ENCODE measurements around the gene HCCS. TPM values are rescaled to one million over a fixed set of nuclear protein-coding genes. Genes with fewer than 3 reads are reported as not detected.

Gene HCCS
- total and polyA plus RNA-seq, 2 donors (not counting 3 experiments of a cell fraction or from before 2014, with no cell fraction given), result 16.9 to 39.3 TPM

DNA sequence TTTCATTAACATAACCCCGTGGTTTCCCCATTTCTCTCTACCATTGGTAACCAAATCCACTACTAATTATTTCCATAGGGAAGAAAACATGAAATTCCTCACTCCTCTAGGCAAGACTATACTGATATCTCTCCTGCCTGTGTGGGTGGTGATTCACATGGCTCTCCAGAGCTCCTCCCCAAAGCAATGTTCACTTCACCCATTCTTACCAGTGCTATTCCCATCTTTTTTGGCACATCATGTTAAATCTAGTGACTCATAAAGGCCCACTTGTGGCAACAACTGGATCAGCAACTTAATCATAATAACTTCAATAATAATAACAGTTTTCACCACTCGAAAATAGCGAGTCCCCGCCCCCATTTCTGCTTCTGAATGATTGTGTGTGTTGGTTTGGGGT, 6.1 kb upstream of the HCCS start:
- no peaks in the 10 kb centered on the region for H3K9me3 ChIP-seq (replicated peaks; ENCODE audit: control insufficient read depth, insufficient read depth, low read length)
- H3K4me1 ChIP-seq (ENCODE audit: control insufficient read depth, extremely low read depth, insufficient read depth, low read length), result peaks cover 5% of the 10 kb centered on the region
- no TSS peak for BruUV-seq (replicated peaks)
- ChIA-PET CTCF (interaction anchor here (1.9 kb wide), 1 partner anchor 915 kb away, joined by 6 read pairs; no protein-coding TSS in a partner anchor), POLR2A (no interaction called here)
- H3K36me3 ChIP-seq (ENCODE audit: control insufficient read depth in 2 of 2, extremely low read depth in 1 of 2, insufficient read depth in 2 of 2, low read length in 2 of 2), result no peaks in the 10 kb centered on the region
- FAIRE-seq (no peak), DNase-seq (ENCODE audit: low read depth, low spot score) (peak; percentile 1)
- TF ChIP-seq GATA2 (IDR thresholded peaks at IDR 0.05; ENCODE audit: insufficient read depth, insufficient read length, low read depth, low read length) (no peak), JUN (IDR thresholded peaks at IDR 0.05; ENCODE audit: borderline replicate concordance, insufficient read depth, insufficient read length, low read depth) (no peak), FOS (IDR thresholded peaks at IDR 0.05; ENCODE audit: borderline replicate concordance, insufficient read depth, low read length) (no peak), EZH2 (IDR thresholded peaks at IDR 0.05; ENCODE audit: borderline replicate concordance, low read depth, low read length, severe bottlenecking) (no peak)
- H3K27ac ChIP-seq (ENCODE audit: insufficient read depth, low read depth, low read length), result no peak overlapping the region
- no peaks in the 10 kb centered on the region for H3K27me3 ChIP-seq (ENCODE audit: control insufficient read depth in 2 of 2, insufficient read depth in 2 of 2, low read length in 2 of 2)
- H3K9me1 ChIP-seq (replicated peaks; ENCODE audit: control insufficient read depth, extremely low read depth, insufficient read depth, low read length), result no peaks in the 10 kb centered on the region
- dilution Hi-C loops (cut with MboI; ENCODE audit: extremely low pct_ligation_motif_present, low sequenced_read_pairs) (no loop called here), intact Hi-C loops (cut with micrococcal nuclease) (no loop called here)
- H3K4me2 ChIP-seq (ENCODE audit: insufficient read depth, low read length), result no peak overlapping the region
- no peak overlapping the region for H3K9ac ChIP-seq (replicated peaks; ENCODE audit: extremely low read depth, insufficient read depth, low read length)
- no peak overlapping the region for H2AFZ ChIP-seq (ENCODE audit: low read depth, low read length)
- H3K4me3 ChIP-seq (replicated peaks in 1 of 3; ENCODE audit: insufficient read depth in 1 of 3, low read depth in 1 of 3, low read length in 3 of 3), result no peak overlapping the region
- no peaks in the 10 kb centered on the region for H3K79me2 ChIP-seq (ENCODE audit: control insufficient read depth, insufficient read depth, low read length)
- H4K20me1 ChIP-seq (replicated peaks; ENCODE audit: control insufficient read depth, extremely low read depth, insufficient read depth, low read length), result no peaks in the 10 kb centered on the region

DNA sequence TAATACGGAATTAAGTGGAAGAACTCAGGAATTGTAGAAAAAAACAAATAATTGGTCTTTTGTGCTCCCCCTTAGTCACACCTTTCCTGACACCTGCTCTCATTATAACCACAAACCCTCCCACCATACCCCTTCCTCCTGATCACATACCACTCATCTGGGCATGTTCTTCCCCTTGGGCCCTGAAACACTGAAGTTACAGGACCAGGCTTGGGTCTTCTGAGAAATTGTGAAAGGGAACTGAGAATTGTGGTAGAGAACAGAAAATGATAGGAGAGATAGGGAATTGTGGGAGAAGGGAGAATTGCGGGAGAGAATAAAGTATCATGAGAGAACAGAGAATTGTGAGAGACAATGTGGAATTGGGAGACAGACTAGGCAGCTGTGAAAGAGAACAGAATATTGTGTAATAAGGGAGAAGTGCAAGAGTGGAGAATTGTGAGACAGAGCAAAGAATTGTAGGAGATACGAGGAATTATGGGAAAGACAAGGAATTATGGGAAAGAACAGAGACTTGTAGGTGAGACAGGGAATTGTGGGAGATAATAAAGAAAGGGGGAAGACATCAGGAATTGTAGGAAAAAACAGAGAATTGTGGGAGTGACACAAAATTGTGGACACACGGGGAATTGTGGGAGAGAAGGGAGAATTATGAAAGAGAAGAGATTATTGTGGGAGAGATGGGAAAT, 2.7 kb upstream of the HCCS start:
- POLR2A ChIA-PET, result no interaction called here

More for the DNA sequence above, 2.7 kb upstream of the HCCS start:
- Histone ChIP-seq H2AFZ (ENCODE audit: low read depth, low read length) (no peak overlapping the region), H3K9me1 (replicated peaks; ENCODE audit: control insufficient read depth, extremely low read depth, insufficient read depth, low read length) (no peaks in the 10 kb centered on the region), H3K4me1 (ENCODE audit: control insufficient read depth, extremely low read depth, insufficient read depth, low read length) (peaks cover 20% of the 10 kb centered on the region), H3K79me2 (ENCODE audit: control insufficient read depth, insufficient read depth, low read length) (peaks cover 19% of the 10 kb centered on the region), H4K20me1 (replicated peaks; ENCODE audit: control insufficient read depth, extremely low read depth, insufficient read depth, low read length) (no peaks in the 10 kb centered on the region), H3K4me2 (ENCODE audit: insufficient read depth, low read length) (no peak overlapping the region), H3K27me3 (ENCODE audit: control insufficient read depth in 2 of 2, insufficient read depth in 2 of 2, low read length in 2 of 2) (no peaks in the 10 kb centered on the region), H3K36me3 (ENCODE audit: control insufficient read depth in 2 of 2, extremely low read depth in 1 of 2, insufficient read depth in 2 of 2, low read length in 2 of 2) (no peaks in the 10 kb centered on the region), H3K9me3 (replicated peaks; ENCODE audit: control insufficient read depth, insufficient read depth, low read length) (no peaks in the 10 kb centered on the region), H3K27ac (ENCODE audit: insufficient read depth, low read depth, low read length) (no peak overlapping the region), H3K4me3 (replicated peaks in 1 of 3; ENCODE audit: insufficient read depth in 1 of 3, low read depth in 1 of 3, low read length in 3 of 3) (no peak overlapping the region), H3K9ac (replicated peaks; ENCODE audit: extremely low read depth, insufficient read depth, low read length) (no peak overlapping the region)
- no TSS peak for BruUV-seq (replicated peaks)
- TF ChIP-seq JUN (IDR thresholded peaks at IDR 0.05; ENCODE audit: borderline replicate concordance, insufficient read depth, insufficient read length, low read depth) (no peak), MYC (IDR thresholded peaks at IDR 0.05; ENCODE audit: low read depth, low read length) (no peak), FOS (IDR thresholded peaks at IDR 0.05; ENCODE audit: borderline replicate concordance, insufficient read depth, low read length) (no peak), GATA2 (IDR thresholded peaks at IDR 0.05; ENCODE audit: insufficient read depth, insufficient read length, low read depth, low read length) (no peak), POLR2A (IDR thresholded peaks at IDR 0.05; ENCODE audit: low read depth, low read length) (no peak), POLR2AphosphoS5 (IDR thresholded peaks at IDR 0.05; ENCODE audit: insufficient read depth, low read depth, low read length) (no peak), EZH2 (IDR thresholded peaks at IDR 0.05; ENCODE audit: borderline replicate concordance, low read depth, low read length, severe bottlenecking) (no peak)
- TF ChIP-seq, protein P1, sequence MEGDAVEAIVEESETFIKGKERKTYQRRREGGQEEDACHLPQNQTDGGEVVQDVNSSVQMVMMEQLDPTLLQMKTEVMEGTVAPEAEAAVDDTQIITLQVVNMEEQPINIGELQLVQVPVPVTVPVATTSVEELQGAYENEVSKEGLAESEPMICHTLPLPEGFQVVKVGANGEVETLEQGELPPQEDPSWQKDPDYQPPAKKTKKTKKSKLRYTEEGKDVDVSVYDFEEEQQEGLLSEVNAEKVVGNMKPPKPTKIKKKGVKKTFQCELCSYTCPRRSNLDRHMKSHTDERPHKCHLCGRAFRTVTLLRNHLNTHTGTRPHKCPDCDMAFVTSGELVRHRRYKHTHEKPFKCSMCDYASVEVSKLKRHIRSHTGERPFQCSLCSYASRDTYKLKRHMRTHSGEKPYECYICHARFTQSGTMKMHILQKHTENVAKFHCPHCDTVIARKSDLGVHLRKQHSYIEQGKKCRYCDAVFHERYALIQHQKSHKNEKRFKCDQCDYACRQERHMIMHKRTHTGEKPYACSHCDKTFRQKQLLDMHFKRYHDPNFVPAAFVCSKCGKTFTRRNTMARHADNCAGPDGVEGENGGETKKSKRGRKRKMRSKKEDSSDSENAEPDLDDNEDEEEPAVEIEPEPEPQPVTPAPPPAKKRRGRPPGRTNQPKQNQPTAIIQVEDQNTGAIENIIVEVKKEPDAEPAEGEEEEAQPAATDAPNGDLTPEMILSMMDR (IDR thresholded peaks at IDR 0.05; ENCODE audit: extremely low read depth in 1 of 2, insufficient read depth in 1 of 2, low read depth in 1 of 2, low read length in 2 of 2), result no peak
- TF ChIP-seq, protein P2, sequence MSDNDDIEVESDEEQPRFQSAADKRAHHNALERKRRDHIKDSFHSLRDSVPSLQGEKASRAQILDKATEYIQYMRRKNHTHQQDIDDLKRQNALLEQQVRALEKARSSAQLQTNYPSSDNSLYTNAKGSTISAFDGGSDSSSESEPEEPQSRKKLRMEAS (IDR thresholded peaks at IDR 0.05; ENCODE audit: insufficient read depth, insufficient read length), result no peak
- DNase-seq (ENCODE audit: low read depth, low spot score) (no peak), FAIRE-seq (no peak)
- intact Hi-C loops (cut with micrococcal nuclease), result no loop called here
- CTCF ChIA-PET, result no interaction called here
- dilution Hi-C loops (cut with MboI; ENCODE audit: extremely low pct_ligation_motif_present, low sequenced_read_pairs), result no loop called here

Data from endothelial cell of umbilical vein (primary cell).